A549 treated with GW870086 at 1 μM for 4 hours (cell line): Measurements from ENCODE around the gene DIAPH3. TPM values are rescaled to one million over a fixed set of nuclear protein-coding genes. Genes with fewer than 3 reads are reported as not detected.

Experiments used
- total RNA-seq: library from RNA; stranded (reverse); fragments of 200-300 nt; extraction: Qiagen RNA extraction; gene quantifications from 5 replicates; pipeline ENCODE4 v1.2.3, GENCODE V29; 2022; ENCODE audit warnings: low read depth

The DIAPH3 gene, protein sequence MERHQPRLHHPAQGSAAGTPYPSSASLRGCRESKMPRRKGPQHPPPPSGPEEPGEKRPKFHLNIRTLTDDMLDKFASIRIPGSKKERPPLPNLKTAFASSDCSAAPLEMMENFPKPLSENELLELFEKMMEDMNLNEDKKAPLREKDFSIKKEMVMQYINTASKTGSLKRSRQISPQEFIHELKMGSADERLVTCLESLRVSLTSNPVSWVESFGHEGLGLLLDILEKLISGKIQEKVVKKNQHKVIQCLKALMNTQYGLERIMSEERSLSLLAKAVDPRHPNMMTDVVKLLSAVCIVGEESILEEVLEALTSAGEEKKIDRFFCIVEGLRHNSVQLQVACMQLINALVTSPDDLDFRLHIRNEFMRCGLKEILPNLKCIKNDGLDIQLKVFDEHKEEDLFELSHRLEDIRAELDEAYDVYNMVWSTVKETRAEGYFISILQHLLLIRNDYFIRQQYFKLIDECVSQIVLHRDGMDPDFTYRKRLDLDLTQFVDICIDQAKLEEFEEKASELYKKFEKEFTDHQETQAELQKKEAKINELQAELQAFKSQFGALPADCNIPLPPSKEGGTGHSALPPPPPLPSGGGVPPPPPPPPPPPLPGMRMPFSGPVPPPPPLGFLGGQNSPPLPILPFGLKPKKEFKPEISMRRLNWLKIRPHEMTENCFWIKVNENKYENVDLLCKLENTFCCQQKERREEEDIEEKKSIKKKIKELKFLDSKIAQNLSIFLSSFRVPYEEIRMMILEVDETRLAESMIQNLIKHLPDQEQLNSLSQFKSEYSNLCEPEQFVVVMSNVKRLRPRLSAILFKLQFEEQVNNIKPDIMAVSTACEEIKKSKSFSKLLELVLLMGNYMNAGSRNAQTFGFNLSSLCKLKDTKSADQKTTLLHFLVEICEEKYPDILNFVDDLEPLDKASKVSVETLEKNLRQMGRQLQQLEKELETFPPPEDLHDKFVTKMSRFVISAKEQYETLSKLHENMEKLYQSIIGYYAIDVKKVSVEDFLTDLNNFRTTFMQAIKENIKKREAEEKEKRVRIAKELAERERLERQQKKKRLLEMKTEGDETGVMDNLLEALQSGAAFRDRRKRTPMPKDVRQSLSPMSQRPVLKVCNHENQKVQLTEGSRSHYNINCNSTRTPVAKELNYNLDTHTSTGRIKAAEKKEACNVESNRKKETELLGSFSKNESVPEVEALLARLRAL
- total RNA-seq, result 6.4 to 9.1 TPM (median 7.9 TPM) in 5 replicates

DNA sequence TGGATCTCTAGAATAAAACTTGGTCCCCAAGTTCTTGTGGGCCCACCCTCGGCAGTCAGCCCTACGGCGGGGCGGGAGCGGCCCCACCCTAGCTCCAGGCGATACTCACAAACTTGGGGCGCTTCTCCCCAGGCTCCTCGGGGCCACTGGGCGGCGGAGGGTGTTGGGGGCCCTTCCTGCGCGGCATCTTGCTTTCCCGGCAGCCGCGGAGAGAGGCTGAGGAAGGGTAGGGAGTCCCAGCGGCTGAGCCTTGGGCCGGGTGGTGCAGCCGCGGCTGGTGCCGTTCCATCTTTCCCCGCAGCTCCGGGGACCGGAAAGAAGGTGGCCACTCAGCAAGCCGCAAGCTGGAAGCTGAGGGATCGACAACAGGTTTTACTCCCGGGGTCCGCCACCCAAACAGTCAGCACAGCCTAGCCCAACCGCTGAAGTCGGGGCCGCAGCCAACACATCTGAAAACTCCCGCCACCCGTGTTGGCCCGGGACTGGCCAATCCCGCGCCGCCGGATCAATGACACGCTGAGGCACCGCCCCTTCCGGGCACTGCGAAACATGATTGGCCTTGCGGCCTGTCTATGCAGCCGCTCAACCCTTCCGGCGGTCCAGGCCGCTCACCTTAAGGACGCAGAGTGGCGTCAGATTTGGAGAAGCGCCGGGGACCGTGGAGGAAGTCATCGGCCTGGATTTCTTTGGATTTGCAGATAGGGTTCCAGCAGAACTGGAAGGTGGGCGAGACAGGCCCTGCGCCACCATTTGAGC lies at the start of gene DIAPH3:
TSS of gene DIAPH3 (minus strand) at position 451 of the 756 bp plus-strand sequence. CDS start at position 289, 162 bp downstream.

Other genes starting within 250 kb of the DIAPH3 start
- 5.0 to 5.5 TPM (median 5.4 TPM) in 5 replicates for gene TDRD3, start 233.3 kb upstream of the DIAPH3 start, total RNA-seq